ENCODE results near the gene EGFR. TPM values are rescaled to one million over a fixed set of nuclear protein-coding genes. Genes with fewer than 3 reads are reported as not detected.

EGFR gene
- total RNA-seq, 1 experiment from 2014 or later: 50.0 TPM

- H2AFZ ChIP-seq (ENCODE audit: low read length): no peak overlapping the region
- H3K36me3 ChIP-seq (ENCODE audit: low read depth, low read length): no peaks in the 10 kb centered on the region
- H3K79me2 ChIP-seq (ENCODE audit: low read length): no peaks in the 10 kb centered on the region
- no peak overlapping the region for H3K9ac ChIP-seq (ENCODE audit: low read length)
- DNase-seq (no peak), ATAC-seq (no peak)
- no peak for TF ChIP-seq EZH2phosphoT487 (IDR thresholded peaks at IDR 0.05; ENCODE audit: borderline replicate concordance, low read length)
- no peak for TF ChIP-seq CTCF (conservative IDR thresholded peaks at IDR 0.05; ENCODE audit: low read depth, low read length)
- no peak for TF ChIP-seq EZH2 (IDR thresholded peaks at IDR 0.05; ENCODE audit: low read length, unreplicated experiment)
- H3K9me2 ChIP-seq (replicated peaks; ENCODE audit: low read length): no peaks in the 10 kb centered on the region
- ChIA-PET POLR2A (ENCODE audit: unreplicated experiment) (no interaction called here), CTCF (no interaction called here)
- intact Hi-C loops (cut with micrococcal nuclease): no loop called here
- H3K9me3 ChIP-seq (ENCODE audit: low read length): no peaks in the 10 kb centered on the region
- BruUV-seq (replicated peaks): no TSS peak
- no peaks in the 10 kb centered on the region for H3K27me3 ChIP-seq (ENCODE audit: low read length)
- H3K4me2 ChIP-seq (ENCODE audit: low read length): no peak overlapping the region
- H4K20me1 ChIP-seq (ENCODE audit: low read length): no peaks in the 10 kb centered on the region
- H3K4me1 ChIP-seq (ENCODE audit: insufficient read depth, low read length): no peaks in the 10 kb centered on the region
- H3K4me3 ChIP-seq (ENCODE audit: low read length): no peak overlapping the region
- no peak overlapping the region for H3K27ac ChIP-seq (ENCODE audit: low read length)
- H3F3A ChIP-seq (ENCODE audit: low read length, unreplicated experiment): no peaks in the 10 kb centered on the region
Measured at GRCh38 chr7:55236476-55236875, 217.7 kb downstream of the EGFR start.

DNA sequence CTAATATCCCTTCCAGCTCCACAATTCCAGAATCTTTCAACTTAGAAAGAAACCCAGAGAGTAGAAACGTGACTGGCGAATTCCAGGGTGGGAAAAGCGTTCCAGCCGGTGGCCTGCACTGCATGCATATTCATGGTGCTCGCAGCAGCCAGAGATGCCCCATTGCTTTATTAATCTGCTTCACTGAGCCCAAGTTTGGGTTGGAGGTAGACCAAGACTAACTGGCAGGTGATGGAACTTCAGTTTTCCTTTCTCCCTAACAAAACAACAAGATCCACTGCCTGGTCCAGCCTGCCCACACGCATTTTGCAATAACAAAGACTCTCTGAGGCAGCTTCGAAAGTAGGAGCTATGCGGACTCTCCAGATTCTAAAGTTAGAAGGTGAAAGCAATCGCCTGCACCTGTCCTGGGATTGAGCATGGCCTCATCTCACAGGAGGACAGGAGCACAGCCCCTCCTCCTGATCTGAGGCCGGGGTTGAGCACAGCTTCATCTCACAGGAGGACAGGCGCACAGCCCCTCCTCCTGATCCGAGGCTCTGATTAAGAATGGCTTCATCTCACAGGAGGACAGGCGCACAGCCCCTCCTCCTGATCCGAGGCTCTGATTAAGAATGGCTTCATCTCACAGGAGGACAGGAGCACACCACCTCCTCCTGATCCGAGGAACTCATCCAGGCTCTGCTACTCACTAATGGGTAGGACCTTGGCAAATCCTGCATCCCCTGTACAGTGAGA, 218.5 kb downstream of the EGFR start:
- Histone ChIP-seq H3F3A (ENCODE audit: low read length, unreplicated experiment) (no peaks in the 10 kb centered on the region), H3K27ac (ENCODE audit: low read length) (no peak overlapping the region), H3K4me3 (ENCODE audit: low read length) (no peak overlapping the region), H3K9ac (ENCODE audit: low read length) (no peak overlapping the region), H3K79me2 (ENCODE audit: low read length) (no peaks in the 10 kb centered on the region), H3K9me2 (replicated peaks; ENCODE audit: low read length) (no peaks in the 10 kb centered on the region), H4K20me1 (ENCODE audit: low read length) (no peaks in the 10 kb centered on the region), H3K36me3 (ENCODE audit: low read depth, low read length) (no peaks in the 10 kb centered on the region), H3K4me2 (ENCODE audit: low read length) (no peak overlapping the region), H3K27me3 (ENCODE audit: low read length) (no peaks in the 10 kb centered on the region), H2AFZ (ENCODE audit: low read length) (no peak overlapping the region), H3K4me1 (ENCODE audit: insufficient read depth, low read length) (no peaks in the 10 kb centered on the region), H3K9me3 (ENCODE audit: low read length) (no peaks in the 10 kb centered on the region)
- CTCF ChIA-PET: no interaction called here
- BruUV-seq (replicated peaks): no TSS peak
- ATAC-seq (no peak), DNase-seq (no peak)
- POLR2A ChIA-PET (ENCODE audit: unreplicated experiment): no interaction called here
- intact Hi-C loops (cut with micrococcal nuclease): no loop called here
- no peak for TF ChIP-seq EZH2 (IDR thresholded peaks at IDR 0.05; ENCODE audit: low read length, unreplicated experiment)
- TF ChIP-seq EZH2phosphoT487 (IDR thresholded peaks at IDR 0.05; ENCODE audit: borderline replicate concordance, low read length): no peak
- TF ChIP-seq CTCF (conservative IDR thresholded peaks at IDR 0.05; ENCODE audit: low read depth, low read length): no peak

- Histone ChIP-seq H2AFZ (ENCODE audit: low read length) (no peak overlapping the region), H3K4me1 (ENCODE audit: insufficient read depth, low read length) (no peaks in the 10 kb centered on the region), H3K27ac (ENCODE audit: low read length) (no peak overlapping the region), H3K27me3 (ENCODE audit: low read length) (no peaks in the 10 kb centered on the region), H3K4me3 (ENCODE audit: low read length) (no peak overlapping the region), H3K9me3 (ENCODE audit: low read length) (no peaks in the 10 kb centered on the region), H3K4me2 (ENCODE audit: low read length) (no peak overlapping the region), H3K36me3 (ENCODE audit: low read depth, low read length) (no peaks in the 10 kb centered on the region), H3K9me2 (replicated peaks; ENCODE audit: low read length) (no peaks in the 10 kb centered on the region), H3K9ac (ENCODE audit: low read length) (no peak overlapping the region), H4K20me1 (ENCODE audit: low read length) (no peaks in the 10 kb centered on the region), H3K79me2 (ENCODE audit: low read length) (no peaks in the 10 kb centered on the region), H3F3A (ENCODE audit: low read length, unreplicated experiment) (no peaks in the 10 kb centered on the region)
- ChIA-PET POLR2A (ENCODE audit: unreplicated experiment) (no interaction called here), CTCF (no interaction called here)
- TF ChIP-seq EZH2phosphoT487 (IDR thresholded peaks at IDR 0.05; ENCODE audit: borderline replicate concordance, low read length) (no peak), CTCF (conservative IDR thresholded peaks at IDR 0.05; ENCODE audit: low read depth, low read length) (no peak), EZH2 (IDR thresholded peaks at IDR 0.05; ENCODE audit: low read length, unreplicated experiment) (no peak)
- no peak for DNase-seq
- no TSS peak for BruUV-seq (replicated peaks)
- intact Hi-C loops (cut with micrococcal nuclease): no loop called here
- no peak for ATAC-seq
Measured at GRCh38 chr7:55239406-55239805, 220.6 kb downstream of the EGFR start.
